IPS-15b (cell line): Measurements from ENCODE around the gene FBLN7.
"Not testable (repeated sequence)": the region's sequence is repeated elsewhere in the genome, so short reads cannot be mapped to it uniquely, and the experiment has no call there.

Experiments
- H3K27me3 ChIP-seq: one replicate; pipeline ENCODE4 v1.6.1; 2013; ENCODE audit warnings: low read length; ENCODE audit not compliant: control insufficient read depth, insufficient read depth
- H3K36me3 ChIP-seq: one replicate; pipeline ENCODE4 v1.6.1; 2013; ENCODE audit warnings: low read length; ENCODE audit not compliant: control insufficient read depth, insufficient read depth
- H3K4me1 ChIP-seq: one replicate; pipeline ENCODE4 v1.6.1; 2013; ENCODE audit warnings: mild to moderate bottlenecking, low read length; ENCODE audit not compliant: control insufficient read depth, insufficient read depth
- H3K4me3 ChIP-seq: one replicate; pipeline ENCODE4 v1.5.1; 2013; ENCODE audit warnings: low read depth, low read length
- H3K9ac ChIP-seq: one replicate; pipeline ENCODE4 v1.6.1; 2013; ENCODE audit warnings: low read depth, mild to moderate bottlenecking, low read length
- H3K9me3 ChIP-seq: one replicate; pipeline ENCODE4 v1.6.1; 2013; ENCODE audit warnings: mild to moderate bottlenecking, low read length; ENCODE audit not compliant: control insufficient read depth, insufficient read depth

Gene FBLN7, protein sequence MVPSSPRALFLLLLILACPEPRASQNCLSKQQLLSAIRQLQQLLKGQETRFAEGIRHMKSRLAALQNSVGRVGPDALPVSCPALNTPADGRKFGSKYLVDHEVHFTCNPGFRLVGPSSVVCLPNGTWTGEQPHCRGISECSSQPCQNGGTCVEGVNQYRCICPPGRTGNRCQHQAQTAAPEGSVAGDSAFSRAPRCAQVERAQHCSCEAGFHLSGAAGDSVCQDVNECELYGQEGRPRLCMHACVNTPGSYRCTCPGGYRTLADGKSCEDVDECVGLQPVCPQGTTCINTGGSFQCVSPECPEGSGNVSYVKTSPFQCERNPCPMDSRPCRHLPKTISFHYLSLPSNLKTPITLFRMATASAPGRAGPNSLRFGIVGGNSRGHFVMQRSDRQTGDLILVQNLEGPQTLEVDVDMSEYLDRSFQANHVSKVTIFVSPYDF

GRCh38 chr2:112138159-112139032, at the start of gene FBLN7:
TSS of gene FBLN7 (plus strand) at chr2:112138385. CDS start at chr2:112138656, 271 bp downstream.
- no peak within 1 kb of the TSS for H3K9ac ChIP-seq
- no peaks in the 10 kb centered on the region for H3K9me3 ChIP-seq
- H3K4me1 ChIP-seq, result no peaks in the 10 kb centered on the region
- peak within 1 kb of the TSS; percentile 64 for H3K4me3 ChIP-seq
- peaks cover 54% of the 10 kb centered on the region for H3K27me3 ChIP-seq
- H3K36me3 ChIP-seq, result no peaks in the 10 kb centered on the region

GRCh38 chr2:112089375-112089774, 48.8 kb upstream of the FBLN7 start:
- Histone ChIP-seq H3K4me3 (no peak overlapping the region), H3K27me3 (no peaks in the 10 kb centered on the region), H3K4me1 (no peaks in the 10 kb centered on the region), H3K9ac (no peak overlapping the region), H3K36me3 (peaks cover 8% of the 10 kb centered on the region), H3K9me3 (no peaks in the 10 kb centered on the region)

DNA sequence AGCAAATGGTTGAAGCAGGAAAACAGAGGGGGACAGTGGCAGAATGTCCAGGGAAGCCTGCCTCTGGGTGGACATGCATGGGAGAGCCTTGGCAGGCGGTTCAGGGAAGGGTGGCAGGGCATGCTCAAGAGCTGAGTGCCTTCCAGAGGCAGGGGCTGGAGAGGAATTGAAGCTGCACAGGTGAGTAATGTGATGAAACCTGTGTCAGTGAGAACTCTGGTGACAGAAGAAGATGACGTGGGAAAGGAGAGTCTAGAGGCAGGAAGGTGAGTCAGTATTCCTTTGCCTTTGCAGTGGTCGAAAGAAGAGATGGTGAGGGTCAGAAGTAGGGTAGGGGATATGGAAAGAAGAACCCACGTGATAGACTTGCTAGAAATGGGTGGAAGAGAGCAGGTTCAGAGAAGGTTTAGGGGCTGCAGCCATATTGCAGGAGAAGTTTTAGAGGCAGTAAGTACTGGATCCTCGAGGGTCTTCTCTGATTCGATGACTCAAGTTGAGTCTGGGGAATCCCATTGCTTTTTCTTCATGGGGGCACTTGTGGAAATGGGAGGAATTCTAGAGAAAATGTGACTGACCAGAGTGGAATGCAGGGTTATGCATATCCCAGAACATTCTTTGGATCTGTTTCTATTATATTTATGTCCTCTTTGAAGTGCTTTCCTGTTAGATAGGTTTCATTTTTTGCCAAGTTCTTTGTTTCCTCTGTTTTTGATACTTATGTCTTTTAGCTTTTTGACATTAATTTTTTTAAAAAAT, 45.7 kb upstream of the FBLN7 start:
- no peaks in the 10 kb centered on the region for H3K4me1 ChIP-seq
- peaks cover 4% of the 10 kb centered on the region for H3K36me3 ChIP-seq
- no peak overlapping the region for H3K4me3 ChIP-seq
- no peaks in the 10 kb centered on the region for H3K27me3 ChIP-seq
- no peak overlapping the region for H3K9ac ChIP-seq
- H3K9me3 ChIP-seq, result no peaks in the 10 kb centered on the region

- Histone ChIP-seq H3K36me3 (no peaks in the 10 kb centered on the region), H3K27me3 (no peaks in the 10 kb centered on the region), H3K9ac (no peak overlapping the region), H3K4me3 (no peak overlapping the region), H3K9me3 (no peaks in the 10 kb centered on the region), H3K4me1 (no peaks in the 10 kb centered on the region)
Measured at GRCh38 chr2:112093216-112093615, 45.0 kb upstream of the FBLN7 start.

DNA sequence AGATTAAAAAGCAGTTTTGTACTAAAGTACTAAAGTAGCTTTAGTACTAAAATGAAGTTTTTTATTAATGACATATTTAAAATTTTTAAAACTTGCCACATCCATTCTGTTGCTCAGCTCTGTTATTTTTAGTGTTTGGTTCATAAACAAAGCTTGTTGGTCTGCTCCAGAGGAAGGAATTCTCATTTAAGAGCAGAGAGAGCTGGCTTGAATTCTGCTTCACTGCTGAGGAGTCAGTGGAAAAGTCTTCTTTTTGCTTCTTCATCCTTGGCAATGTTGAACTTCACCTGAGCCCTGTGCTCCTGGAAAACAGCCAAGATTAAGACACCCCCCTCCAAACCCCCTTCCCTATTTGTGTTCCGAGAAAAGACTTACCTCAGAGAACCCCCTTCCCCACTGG, 42.5 kb upstream of the FBLN7 start:
- Histone ChIP-seq H3K27me3 (no peaks in the 10 kb centered on the region), H3K9ac (no peak overlapping the region), H3K4me3 (no peak overlapping the region), H3K9me3 (no peaks in the 10 kb centered on the region), H3K36me3 (no peaks in the 10 kb centered on the region), H3K4me1 (no peaks in the 10 kb centered on the region)

- Histone ChIP-seq H3K36me3 (no peaks in the 10 kb centered on the region), H3K4me1 (no peaks in the 10 kb centered on the region), H3K4me3 (no peak overlapping the region), H3K9me3 (no peaks in the 10 kb centered on the region), H3K27me3 (no peaks in the 10 kb centered on the region), H3K9ac (no peak overlapping the region)
Measured at GRCh38 chr2:112096098-112096497, 42.1 kb upstream of the FBLN7 start.

DNA sequence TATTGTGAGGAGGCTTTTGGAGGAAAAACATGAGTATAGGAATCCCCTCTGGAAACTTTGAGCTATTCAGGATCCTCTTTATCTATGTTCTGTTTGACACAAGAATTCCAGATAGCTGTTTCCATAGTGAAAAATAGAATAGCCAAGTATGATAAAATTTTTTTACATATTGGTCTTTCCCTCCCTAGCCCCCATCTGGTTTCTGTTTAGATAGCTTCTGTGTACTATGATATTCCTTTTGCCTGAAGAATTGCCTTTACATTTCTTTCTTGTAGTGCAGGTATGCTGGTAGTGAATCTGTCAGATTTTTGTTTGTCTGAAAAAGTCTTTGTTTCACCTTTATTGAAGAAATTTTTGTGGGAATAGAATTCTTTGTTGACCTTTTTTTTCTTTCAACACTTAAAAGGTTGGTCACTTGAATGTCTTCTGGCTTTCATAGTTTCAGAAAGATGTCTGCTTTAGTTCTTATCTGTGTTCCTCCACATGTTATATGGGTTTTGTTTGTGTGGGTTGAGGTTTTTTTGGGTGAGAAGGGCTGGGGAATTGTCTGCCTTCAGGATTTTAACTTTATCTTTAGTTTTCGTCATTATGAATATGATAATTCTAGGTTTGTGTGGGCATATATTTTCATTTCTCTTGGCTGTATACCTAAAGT, 29.9 kb upstream of the FBLN7 start:
- H3K9ac ChIP-seq, result no peak overlapping the region
- H3K27me3 ChIP-seq, result no peaks in the 10 kb centered on the region
- H3K36me3 ChIP-seq, result no peaks in the 10 kb centered on the region
- H3K4me1 ChIP-seq, result no peaks in the 10 kb centered on the region
- H3K9me3 ChIP-seq, result no peaks in the 10 kb centered on the region
- H3K4me3 ChIP-seq, result no peak overlapping the region

DNA sequence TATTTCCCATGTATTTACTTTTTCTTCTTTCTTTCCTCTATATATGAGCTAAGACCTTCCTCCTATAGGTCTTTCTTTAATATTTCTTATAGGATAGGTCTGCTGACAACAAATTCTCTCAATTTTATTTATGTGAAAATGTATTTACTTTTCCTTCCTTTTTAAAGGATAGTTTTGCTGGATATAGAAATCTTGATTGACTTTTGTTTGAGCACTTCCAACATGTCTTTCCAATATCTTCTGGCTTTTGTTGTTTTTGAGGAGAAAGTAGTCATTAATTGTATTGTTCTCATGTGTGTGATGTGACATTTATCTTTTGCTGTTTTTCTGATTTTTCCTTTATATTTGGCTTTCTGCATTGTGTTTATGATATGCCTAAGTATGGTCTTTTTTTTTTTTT, 28.9 kb upstream of the FBLN7 start:
- Histone ChIP-seq H3K9me3 (no peaks in the 10 kb centered on the region), H3K4me1 (no peaks in the 10 kb centered on the region), H3K4me3 (no peak overlapping the region), H3K9ac (no peak overlapping the region), H3K27me3 (no peaks in the 10 kb centered on the region), H3K36me3 (no peaks in the 10 kb centered on the region)

DNA sequence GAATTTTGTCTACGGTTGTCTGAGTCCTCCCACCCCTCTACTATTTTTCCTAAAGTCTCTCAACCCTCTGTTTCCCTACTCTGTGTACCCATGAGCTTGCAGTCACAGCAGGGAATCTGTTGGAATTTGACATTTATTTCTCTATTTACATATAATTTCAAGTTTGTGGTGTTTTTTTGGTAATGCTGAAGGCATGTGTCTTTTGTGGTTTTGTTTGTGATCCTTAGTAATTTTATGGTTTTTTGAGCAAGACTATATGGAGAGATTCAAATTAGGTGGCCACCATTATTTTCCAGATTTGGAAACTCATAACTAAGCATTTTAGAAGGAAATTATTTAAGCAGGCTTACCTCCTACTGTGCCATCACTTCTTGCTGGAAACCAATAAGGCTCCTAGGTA, 27.2 kb upstream of the FBLN7 start:
- no peak overlapping the region for H3K9ac ChIP-seq
- no peaks in the 10 kb centered on the region for H3K4me1 ChIP-seq
- H3K9me3 ChIP-seq, result no peaks in the 10 kb centered on the region
- no peaks in the 10 kb centered on the region for H3K27me3 ChIP-seq
- no peak overlapping the region for H3K4me3 ChIP-seq
- H3K36me3 ChIP-seq, result no peaks in the 10 kb centered on the region

GRCh38 chr2:112113354-112113753, 24.8 kb upstream of the FBLN7 start:
- not testable (repeated sequence) for H3K36me3 ChIP-seq, H3K9ac ChIP-seq, H3K4me3 ChIP-seq, H3K4me1 ChIP-seq, H3K9me3 ChIP-seq, H3K27me3 ChIP-seq

DNA sequence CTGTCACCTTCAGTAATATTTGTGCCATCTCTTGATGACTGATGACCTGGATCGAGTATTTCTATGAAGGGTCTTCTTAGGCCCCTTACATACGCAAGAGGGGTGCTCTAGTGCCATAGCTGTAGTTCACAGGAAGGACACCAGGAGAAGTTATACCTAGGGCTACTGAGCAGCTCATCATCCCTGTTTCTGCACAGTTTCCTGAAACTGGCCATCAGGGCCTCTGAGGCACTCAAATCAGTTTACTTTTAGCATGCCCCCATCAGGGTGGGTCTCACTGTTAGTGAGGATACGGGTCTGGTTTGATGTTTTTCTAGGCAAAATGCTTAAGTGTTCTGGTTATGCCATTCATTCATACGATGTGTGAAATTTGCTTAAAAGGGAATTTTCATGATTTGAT, 20.0 kb upstream of the FBLN7 start:
- H3K9me3 ChIP-seq, result no peaks in the 10 kb centered on the region
- H3K36me3 ChIP-seq, result no peaks in the 10 kb centered on the region
- H3K27me3 ChIP-seq, result no peaks in the 10 kb centered on the region
- no peak overlapping the region for H3K4me3 ChIP-seq
- H3K4me1 ChIP-seq, result no peaks in the 10 kb centered on the region
- H3K9ac ChIP-seq, result no peak overlapping the region
